ENCODE measurements around the gene PPME1. TPM values are rescaled to one million over a fixed set of nuclear protein-coding genes. Genes with fewer than 3 reads are reported as not detected.

PPME1 gene
- total RNA-seq, 2 donors from 2014 or later: 35.0 to 73.9 TPM

DNA sequence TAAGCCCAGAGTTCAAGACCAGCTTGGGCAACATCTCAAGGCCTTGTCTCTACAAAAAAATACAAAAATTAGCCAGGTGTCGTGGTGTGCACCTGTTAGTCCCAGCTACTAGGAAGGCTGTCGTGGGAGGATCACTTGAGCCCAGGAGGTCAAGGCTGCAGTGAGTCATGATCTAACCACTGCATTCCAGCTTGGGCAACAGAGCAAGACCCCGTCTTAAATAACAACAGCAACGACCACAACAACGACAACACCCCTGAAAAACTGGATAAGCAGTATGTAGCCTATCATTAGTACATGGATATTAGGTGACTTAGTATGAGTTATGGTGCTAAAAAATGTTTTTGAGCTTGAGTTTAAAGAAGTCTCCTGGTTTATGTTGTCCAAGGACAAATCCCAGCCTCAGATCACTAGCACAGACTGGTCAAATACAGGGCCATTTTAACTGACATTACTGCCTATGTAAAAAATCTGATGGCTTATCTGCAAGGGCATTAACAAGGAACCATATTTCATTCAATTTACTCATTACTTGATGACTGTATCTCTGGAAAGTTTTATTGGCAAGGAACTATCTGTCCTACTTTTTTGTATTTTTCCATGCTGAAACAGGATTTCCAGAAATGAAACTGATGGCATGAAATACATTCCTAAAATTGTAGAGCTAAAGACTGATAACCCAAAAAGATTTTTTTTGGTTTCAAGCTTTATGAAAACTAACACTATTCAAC lies 23.7 kb upstream of the PPME1 start:
- ATAC-seq (no peak), DNase-seq (ENCODE audit: low spot score in 2 of 2) (no peak)
- no peaks in the 10 kb centered on the region for H3K9me3 Mint-ChIP-seq

DNA sequence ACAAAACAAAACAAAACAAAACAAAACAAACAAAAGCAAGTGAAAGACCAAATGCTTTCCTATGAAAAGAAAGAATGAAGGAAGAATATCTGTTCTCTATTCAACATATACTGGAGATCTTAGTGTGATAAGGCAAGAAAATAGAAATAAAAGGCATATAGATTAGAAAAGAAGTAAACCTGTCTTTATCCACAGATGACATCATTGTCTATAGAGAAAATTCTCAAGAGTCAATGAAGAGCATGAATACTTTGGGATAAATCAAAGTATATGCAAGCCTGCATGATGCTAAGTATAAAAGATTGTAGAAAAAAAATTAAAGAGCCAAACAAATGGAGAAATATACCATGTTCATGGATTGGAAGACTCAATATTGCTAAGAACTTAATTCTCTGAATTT lies 17.9 kb upstream of the PPME1 start:
- DNase-seq (ENCODE audit: low spot score in 2 of 2) (no peak), ATAC-seq (no peak)
- peaks cover 0 to 5% of the 10 kb centered on the region in 2 donors for H3K9me3 Mint-ChIP-seq
- H3K27ac Mint-ChIP-seq: no peak overlapping the region
- peaks cover 6 to 19% of the 10 kb centered on the region in 2 donors for H3K36me3 Mint-ChIP-seq

More for the DNA sequence above, 23.7 kb upstream of the PPME1 start:
- Mint-ChIP-seq H3K36me3 (peaks cover 0 to 10% of the 10 kb centered on the region in 2 donors), H3K27ac (no peak overlapping the region)

DNA sequence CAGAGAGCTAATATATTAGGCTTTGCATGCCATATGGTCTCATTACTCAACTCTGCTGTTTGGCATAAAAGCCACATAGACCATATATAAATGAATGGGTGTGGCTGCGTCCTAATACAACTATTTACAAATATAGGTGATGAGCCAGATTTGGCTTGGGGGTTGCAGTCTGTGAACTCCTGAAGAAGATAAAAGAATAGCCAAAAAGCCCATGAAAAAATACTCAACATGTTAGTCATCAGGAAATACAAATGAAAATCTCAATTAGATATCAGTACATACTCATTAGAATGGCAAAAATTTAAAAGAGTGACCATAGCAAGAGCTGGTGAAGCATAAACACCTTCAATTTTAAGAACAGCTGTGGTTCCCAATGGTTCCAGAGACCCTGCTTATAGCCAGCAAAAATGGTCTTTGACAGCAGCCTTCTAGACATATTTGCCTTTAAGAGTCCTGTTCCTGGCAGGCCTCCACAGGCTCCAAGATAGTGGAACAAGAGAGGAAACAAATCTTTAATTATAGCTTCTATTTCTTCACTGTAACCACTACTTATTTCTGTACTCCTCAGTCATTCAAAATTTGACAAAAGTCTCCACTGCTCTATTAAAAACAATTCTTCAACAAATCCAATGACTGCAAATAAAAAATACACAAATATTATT lies 16.3 kb upstream of the PPME1 start:
- Mint-ChIP-seq H3K36me3 (peaks cover 6 to 19% of the 10 kb centered on the region in 2 donors), H3K9me3 (peaks cover 0 to 5% of the 10 kb centered on the region in 2 donors), H3K27ac (no peak overlapping the region)
- DNase-seq (ENCODE audit: low spot score in 2 of 2) (no peak), ATAC-seq (no peak)

DNA sequence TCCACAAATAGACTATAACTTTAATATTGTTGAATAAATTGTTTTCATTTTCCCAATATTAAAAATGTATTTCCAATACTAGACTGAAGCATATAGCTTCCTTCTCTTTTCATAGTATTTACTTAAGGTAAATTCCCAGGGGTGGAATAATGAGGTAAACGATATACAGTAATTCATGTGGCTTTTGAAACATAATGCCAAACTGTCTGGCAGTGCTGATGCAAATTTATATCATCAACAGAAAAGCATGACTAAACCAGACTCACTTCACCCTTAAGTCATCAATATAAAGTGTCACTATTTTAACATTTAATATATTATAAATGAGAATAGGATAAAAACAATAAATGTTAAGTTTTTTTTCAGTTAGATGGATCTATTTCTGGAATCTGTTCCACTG lies 13.9 kb upstream of the PPME1 start:
- DNase-seq (ENCODE audit: low spot score in 2 of 2) (no peak), ATAC-seq (no peak)
- Mint-ChIP-seq H3K27ac (no peak overlapping the region), H3K36me3 (peaks cover 6 to 34% of the 10 kb centered on the region in 2 donors), H3K9me3 (peaks cover 0 to 5% of the 10 kb centered on the region in 2 donors)

DNA sequence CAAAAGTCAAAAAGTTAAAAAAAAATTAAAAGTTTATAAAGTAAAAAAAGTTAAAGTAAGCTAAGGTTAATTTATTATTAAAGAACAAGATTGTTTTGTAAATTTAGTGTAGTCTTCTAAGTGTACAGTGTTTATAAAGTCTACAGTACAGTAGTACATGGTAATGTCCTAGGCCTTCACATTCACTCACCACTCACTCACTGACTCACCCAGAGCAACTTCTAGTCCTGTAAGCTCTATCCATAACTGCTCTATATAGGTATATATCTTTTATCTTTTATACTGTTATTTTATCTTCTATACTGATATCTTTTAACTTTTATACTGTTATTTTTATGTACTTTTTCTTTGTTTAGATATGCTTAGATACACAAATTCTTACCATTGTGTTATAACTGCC lies 11.4 kb upstream of the PPME1 start:
- H3K36me3 Mint-ChIP-seq: peaks cover 6 to 18% of the 10 kb centered on the region in 2 donors
- no peaks in the 10 kb centered on the region for H3K9me3 Mint-ChIP-seq
- H3K27ac Mint-ChIP-seq: no peak overlapping the region
- ATAC-seq (no peak), DNase-seq (ENCODE audit: low spot score in 2 of 2) (no peak)

DNA sequence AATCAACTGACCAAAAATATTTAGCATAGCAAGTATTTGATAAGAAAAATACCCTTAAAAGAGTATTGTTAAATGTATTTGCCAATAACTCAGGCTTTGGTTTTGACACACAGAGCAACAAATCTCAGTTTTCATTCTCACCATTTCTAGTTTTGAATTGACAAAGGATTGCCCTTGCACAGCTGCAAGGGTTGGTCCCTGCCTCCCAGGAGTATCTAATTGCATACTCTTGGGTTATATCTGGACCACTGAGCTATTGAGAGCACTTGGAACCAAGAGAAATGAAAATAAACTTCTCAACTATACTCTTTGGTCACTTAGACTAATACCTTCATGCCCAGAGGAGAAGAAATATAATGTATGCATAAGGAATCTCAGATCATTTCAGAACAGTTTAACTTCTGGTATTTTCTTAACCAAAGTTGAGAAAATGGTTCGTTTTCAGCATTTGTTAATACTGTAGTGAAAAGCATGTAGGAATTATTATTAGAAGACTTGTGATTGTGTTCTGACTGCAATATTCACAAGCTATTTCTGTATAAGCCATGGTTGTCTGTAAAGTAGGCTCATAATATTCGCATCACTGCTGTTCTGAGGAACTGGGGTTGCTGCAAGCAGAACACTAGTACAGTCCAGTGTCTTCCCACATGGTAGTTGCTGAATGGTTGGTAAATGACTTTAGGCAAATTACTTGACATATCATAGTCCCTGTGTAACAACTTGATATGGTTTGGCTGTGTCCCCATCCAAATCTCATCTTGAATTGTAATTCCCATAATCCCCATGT lies 8.2 kb upstream of the PPME1 start:
- peak; percentile 44 to 69 for ATAC-seq
- H3K9me3 Mint-ChIP-seq: no peaks in the 10 kb centered on the region
- DNase-seq (ENCODE audit: low spot score in 2 of 2): no peak
- H3K36me3 Mint-ChIP-seq: peaks cover 0 to 26% of the 10 kb centered on the region in 2 donors
- H3K27ac Mint-ChIP-seq: no peak overlapping the region

DNA sequence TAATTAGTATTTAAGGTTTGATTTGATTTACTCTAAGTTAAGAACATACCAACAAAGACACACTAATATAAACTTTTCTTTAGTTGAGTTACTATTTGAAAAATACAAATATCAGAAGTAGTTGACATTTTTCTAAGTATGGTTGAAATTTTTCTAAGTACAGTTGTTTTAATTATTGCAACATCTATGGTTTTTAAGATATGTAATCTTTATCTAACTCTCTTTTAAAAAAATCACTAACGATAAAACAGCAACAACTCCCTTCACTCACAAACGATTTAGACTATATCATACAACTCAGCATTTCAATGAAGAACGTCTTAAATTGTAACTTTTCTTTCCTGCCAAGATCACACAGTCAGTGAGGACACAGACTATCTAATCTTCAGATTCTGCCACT lies 2.3 kb upstream of the PPME1 start:
- ATAC-seq: no peak
- no peak for DNase-seq (ENCODE audit: low spot score in 2 of 2)
- Mint-ChIP-seq H3K36me3 (peaks cover 0 to 11% of the 10 kb centered on the region in 2 donors), H3K9me3 (no peaks in the 10 kb centered on the region), H3K27ac (no peak overlapping the region)

DNA sequence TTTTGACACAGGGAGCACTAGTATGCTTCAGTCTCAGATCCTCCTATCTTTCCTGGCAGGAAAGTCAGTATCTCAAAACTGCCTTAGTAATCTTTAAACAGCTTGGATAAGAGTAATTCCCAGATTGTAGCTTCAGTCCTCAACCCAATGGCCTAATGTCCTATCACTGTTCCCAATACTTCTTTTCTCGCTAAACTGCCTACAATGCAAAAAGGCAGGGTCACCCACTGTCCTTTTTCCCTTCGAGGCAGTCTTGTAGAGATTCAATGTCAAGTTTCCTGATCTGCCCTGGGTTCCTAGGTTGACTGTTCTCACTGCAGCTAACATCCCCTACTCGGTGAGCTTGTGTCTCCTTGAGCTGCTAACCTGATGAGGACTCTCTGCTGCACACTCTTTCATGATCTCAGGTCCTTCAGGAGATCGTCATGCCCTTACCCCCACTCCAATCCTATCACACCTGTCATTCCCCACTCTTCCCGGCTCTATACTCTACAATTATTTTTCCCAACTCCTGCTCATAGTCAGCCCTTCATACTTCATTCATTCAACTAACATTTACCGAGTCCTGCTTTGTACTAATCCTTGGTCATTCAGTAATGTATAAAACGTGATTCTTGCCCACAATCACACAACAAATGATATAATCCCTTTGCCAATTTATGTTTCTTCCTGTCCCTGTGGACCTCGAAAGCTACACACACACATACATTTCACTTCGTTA lies 1.2 kb upstream of the PPME1 start:
- no peak overlapping the region for H3K27ac Mint-ChIP-seq
- no peak for DNase-seq (ENCODE audit: low spot score in 2 of 2)
- H3K36me3 Mint-ChIP-seq: peaks cover 0 to 6% of the 10 kb centered on the region in 2 donors
- H3K9me3 Mint-ChIP-seq: no peaks in the 10 kb centered on the region
- no peak for ATAC-seq

DNA sequence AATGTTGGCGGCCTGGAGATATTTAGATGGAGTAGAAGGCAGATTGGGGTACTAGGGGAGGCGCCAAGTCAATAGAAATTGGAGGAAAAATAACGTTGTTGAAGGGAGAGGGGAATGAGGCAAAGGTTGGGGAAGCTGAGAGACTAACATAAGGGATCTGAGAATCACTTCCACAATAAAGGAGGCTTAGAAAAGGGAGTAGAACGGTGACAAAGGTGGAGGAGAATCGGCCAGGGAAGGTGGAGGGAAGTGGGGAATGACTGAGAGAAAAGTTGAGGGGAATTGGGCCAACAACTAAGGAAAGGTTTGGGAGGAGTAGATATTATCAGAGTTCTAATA lies 510 bp downstream of the PPME1 start:
- DNase-seq (ENCODE audit: low spot score in 2 of 2) (no peak), ATAC-seq (no peak)
- no peaks in the 10 kb centered on the region for H3K9me3 Mint-ChIP-seq
- H3K36me3 Mint-ChIP-seq: no peaks in the 10 kb centered on the region
- no peak overlapping the region for H3K27ac Mint-ChIP-seq

DNA sequence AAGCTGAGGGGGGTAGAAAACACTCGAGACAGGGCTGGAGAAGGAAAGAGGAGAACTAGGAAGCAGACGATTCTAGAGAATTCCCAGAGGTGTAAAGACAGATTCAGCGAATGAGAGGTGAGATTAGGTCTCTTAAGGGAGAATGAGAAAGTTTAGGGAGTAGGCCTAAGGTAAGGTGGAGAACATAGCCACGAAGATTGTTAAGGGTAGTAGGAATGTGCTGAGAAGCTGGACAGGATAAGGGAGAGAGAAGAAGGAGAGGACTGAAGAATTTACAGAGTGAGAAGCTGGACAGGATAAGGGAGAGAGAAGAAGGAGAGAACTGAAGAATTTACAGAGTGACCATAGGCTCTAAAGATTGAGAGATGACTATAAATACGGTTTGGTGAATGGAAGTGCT lies 908 bp downstream of the PPME1 start:
- H3K9me3 Mint-ChIP-seq: no peaks in the 10 kb centered on the region
- no peak for DNase-seq (ENCODE audit: low spot score in 2 of 2)
- ATAC-seq: no peak
- no peaks in the 10 kb centered on the region for H3K36me3 Mint-ChIP-seq
- H3K27ac Mint-ChIP-seq: no peak overlapping the region

DNA sequence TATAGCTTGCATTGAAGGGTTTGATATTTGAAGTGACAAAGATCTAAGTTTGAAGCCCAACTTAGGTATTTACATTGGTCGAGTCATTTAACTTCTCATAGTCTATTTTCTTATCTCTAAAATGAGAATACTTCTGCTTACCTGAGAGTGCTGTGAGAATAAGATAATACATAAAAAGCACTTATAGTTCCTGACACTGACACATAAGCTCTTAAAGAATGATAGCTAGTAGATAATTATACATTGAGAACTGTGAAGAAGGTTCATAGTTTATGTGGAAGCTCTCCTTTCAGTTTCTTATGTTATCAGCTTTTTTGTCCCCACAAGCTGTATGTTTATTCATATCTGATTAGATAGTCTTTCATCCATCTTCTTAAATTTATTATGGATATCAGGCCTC lies 4.8 kb downstream of the PPME1 start:
- DNase-seq (ENCODE audit: low spot score in 2 of 2) (no peak), ATAC-seq (no peak)
- no peak overlapping the region for H3K27ac Mint-ChIP-seq
- no peaks in the 10 kb centered on the region for H3K9me3 Mint-ChIP-seq
- no peaks in the 10 kb centered on the region for H3K36me3 Mint-ChIP-seq

DNA sequence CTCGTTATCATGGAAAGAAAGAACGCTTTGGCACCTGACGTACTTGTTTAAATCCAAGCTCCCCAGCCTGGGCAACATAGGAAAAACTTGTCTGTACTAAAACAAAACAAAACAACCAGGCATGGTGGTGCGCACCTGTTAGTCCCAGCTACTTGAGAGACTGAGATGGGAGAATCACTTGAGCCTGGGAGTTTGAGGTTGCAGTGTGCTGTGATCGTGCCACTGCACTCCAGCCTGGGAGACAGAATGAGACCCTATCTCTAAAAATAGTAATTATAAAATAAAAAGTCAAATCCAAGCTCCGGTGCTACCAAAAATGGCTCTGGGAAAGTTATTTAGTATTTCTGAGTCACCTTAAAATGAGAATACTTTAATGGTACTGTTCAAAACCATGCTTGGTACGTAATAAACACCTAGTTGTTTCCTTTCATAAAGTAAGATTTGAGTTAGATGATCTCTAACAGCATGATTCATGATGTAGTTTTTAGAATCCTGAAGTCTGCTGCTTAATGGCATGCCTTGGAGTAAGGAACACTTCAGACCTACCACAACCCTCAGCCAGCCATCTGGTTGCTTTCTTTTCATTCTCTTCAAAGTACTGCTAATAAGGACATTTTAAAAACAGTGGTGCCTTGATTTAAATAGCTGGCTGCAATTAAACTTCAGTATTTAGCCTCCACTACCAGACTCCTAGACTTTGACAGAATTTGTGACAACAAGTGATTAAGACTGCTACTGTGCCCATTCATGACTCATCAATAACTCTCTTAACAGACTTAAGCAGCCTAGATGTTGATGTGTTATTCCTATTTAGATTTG lies 8.4 kb downstream of the PPME1 start:
- no peak for DNase-seq (ENCODE audit: low spot score in 2 of 2)
- ATAC-seq: peak in 1 of 2 donors; percentile 82
- Mint-ChIP-seq H3K27ac (peak overlapping the region in 1 of 2 donors; percentile 10), H3K9me3 (no peaks in the 10 kb centered on the region), H3K36me3 (peaks cover 0 to 6% of the 10 kb centered on the region in 2 donors)

DNA sequence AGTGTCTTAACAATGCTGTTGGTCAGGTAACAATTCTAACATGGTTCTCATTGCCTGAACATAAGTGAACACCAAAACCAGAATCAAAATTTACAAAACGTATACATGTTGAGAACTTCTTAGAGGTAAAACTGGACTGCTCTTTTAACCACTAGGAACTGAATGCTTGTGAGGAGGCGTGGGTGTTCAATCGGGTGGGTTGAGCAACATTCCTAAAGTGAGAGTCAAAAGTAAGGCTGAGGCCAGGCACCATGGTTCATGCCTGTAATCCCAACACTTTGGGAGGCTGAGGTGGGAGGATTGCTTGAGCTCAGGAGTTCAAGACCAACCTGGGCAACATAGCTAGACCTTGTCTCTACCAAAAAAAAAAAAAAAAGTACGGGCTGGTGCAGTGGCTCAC lies 11.5 kb downstream of the PPME1 start:
- Mint-ChIP-seq H3K27ac (no peak overlapping the region), H3K9me3 (no peaks in the 10 kb centered on the region), H3K36me3 (peaks cover 0 to 13% of the 10 kb centered on the region in 2 donors)
- ATAC-seq (no peak), DNase-seq (ENCODE audit: low spot score in 2 of 2) (no peak)

DNA sequence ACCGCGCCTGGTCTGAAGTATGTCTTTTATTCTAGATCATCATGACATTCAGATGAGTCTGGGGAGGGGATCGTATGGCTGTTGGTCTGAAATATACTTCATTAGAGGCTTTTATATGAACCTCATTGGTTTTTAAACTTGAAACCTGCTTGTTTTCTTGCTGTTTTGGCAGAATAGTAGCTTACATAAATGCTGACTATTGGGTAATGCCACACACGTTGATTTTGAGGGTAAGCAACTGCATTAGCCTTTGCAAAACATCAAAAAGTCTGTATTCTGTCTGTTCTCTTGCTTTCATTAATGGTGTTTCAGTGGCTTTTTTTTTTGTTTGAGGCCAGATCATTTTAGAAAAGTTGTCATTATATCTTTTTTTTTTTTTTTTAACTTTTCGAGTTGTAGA lies 14.2 kb downstream of the PPME1 start:
- Mint-ChIP-seq H3K9me3 (peaks cover 1 to 2% of the 10 kb centered on the region in 2 donors), H3K36me3 (peaks cover 9 to 24% of the 10 kb centered on the region in 2 donors), H3K27ac (no peak overlapping the region)
- DNase-seq (ENCODE audit: low spot score in 2 of 2) (no peak), ATAC-seq (no peak)

DNA sequence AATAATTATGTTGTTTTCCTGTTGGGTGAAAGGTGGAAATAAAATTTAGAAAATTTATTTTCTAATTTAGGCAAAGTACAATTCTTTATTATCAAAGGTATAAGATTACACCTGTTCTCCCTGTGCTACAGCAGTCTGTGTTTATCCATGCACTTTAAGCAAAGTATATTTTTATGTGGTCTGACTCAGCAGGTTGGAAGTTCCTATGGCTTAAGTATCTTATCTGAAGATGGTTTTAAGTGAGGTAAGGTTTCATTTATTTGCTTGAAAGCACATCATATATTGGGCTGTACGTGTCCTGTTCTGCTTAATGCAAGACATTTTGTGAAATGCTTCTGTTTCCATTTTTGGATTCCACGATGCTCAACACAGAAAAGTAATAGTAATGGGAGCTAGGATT lies 14.6 kb downstream of the PPME1 start:
- no peak overlapping the region for H3K27ac Mint-ChIP-seq

DNA sequence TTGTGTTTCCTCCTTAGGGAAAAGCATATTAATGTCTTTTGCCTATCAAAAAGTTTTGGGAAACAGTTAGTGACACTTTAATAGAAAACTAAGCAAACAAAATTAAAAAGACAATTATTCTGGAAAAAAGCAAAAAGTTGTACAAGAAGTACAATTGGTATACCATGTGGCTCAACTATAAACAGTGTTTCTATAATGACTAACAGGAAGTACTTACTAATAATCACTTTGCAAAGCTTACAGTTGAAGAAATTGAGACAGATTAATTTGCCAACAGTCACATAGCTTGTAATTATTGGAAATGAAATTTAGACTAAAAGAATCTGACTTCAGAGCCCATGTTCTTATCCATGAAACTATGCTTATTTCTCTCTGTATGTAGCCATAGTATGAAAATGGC lies 24.7 kb downstream of the PPME1 start:
- Mint-ChIP-seq H3K9me3 (peaks cover 6 to 20% of the 10 kb centered on the region in 2 donors), H3K36me3 (peaks cover 12 to 43% of the 10 kb centered on the region in 2 donors), H3K27ac (no peak overlapping the region)
- DNase-seq (ENCODE audit: low spot score in 2 of 2) (no peak), ATAC-seq (no peak)

More for the DNA sequence above, 14.6 kb downstream of the PPME1 start:
- peaks cover 13 to 28% of the 10 kb centered on the region in 2 donors for H3K36me3 Mint-ChIP-seq
- peaks cover 5 to 6% of the 10 kb centered on the region in 2 donors for H3K9me3 Mint-ChIP-seq
- no peak for DNase-seq (ENCODE audit: low spot score in 2 of 2)
- no peak for ATAC-seq
